ENCODE data around the gene MALT1. TPM values are rescaled to one million over a fixed set of nuclear protein-coding genes. Genes with fewer than 3 reads are reported as not detected.
"Not testable (repeated sequence)": the region's sequence is repeated elsewhere in the genome, so short reads cannot be mapped to it uniquely, and the experiment has no call there.

Gene MALT1
- total RNA-seq, 1 donor from 2014 or later: 11.8 TPM

- intact Hi-C loops (cut with DNase I): no loop called here
- DNase-seq (ENCODE audit: missing footprints) (no peak), ATAC-seq (no peak)
Measured at GRCh38 chr18:58649966-58650816, 21.1 kb upstream of the MALT1 start.

GRCh38 chr18:58650830-58651229, 20.4 kb upstream of the MALT1 start:
- intact Hi-C loops (cut with DNase I): not testable (repeated sequence)

GRCh38 chr18:58653144-58653722, 18.0 kb upstream of the MALT1 start:
- ATAC-seq; DNase-seq (ENCODE audit: missing footprints); intact Hi-C loops (cut with DNase I): not testable (repeated sequence)

More at GRCh38 chr18:58650830-58651229, 20.4 kb upstream of the MALT1 start:
- ATAC-seq; DNase-seq (ENCODE audit: missing footprints): not testable (repeated sequence)

GRCh38 chr18:58653814-58654509, 17.3 kb upstream of the MALT1 start:
- DNase-seq (ENCODE audit: missing footprints): no peak
- no peak for ATAC-seq
- intact Hi-C loops (cut with DNase I): no loop called here

- ATAC-seq (no peak), DNase-seq (ENCODE audit: missing footprints) (no peak)
- intact Hi-C loops (cut with DNase I): no loop called here
Measured at GRCh38 chr18:58654896-58655614, 16.2 kb upstream of the MALT1 start.

- DNase-seq (ENCODE audit: missing footprints): no peak
- intact Hi-C loops (cut with DNase I): no loop called here
- ATAC-seq: no peak
Measured at GRCh38 chr18:58657081-58657480, 14.2 kb upstream of the MALT1 start.

DNA sequence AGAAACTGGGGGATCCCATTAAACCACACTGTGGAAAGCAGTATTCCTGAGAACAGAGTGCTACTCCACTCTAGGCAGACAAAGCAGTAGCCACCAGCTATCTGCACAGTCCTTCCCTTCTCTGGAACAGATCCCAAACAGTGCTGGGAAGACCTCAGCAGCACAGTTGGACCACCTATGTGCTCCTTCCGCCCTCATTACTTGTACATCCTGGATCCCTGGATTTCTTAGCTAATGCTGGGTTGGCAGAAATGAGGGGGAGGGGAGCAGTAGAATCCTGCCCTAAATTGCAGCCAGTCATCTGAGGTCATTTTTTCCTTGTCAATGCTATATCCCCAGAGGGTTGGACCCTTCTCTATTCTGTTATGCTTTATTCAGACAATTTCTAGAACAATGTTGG, 13.8 kb upstream of the MALT1 start:
- DNase-seq (ENCODE audit: missing footprints) (no peak), ATAC-seq (no peak)
- intact Hi-C loops (cut with DNase I): no loop called here

DNA sequence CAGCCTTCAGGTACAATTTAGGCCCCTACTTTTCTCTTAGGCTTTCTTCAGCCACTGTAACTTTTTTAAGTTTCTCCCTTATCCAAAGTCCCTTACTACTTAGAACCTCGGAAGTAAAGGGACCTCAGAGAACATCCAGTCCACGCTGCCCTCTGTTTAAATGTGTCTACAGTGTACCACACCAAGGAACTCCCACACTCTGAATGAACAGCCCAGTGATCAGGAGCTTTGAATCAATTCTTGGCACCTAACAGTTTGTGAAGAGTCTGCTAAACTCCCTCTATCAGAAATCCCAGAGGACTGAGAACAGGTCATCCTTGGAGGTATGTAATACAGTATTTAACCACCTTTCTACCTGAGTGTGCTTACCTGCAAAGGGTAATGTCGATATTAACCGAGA, 11.6 kb upstream of the MALT1 start:
- ATAC-seq (no peak), DNase-seq (ENCODE audit: missing footprints) (no peak)
- intact Hi-C loops (cut with DNase I): loop anchor here (5.0 kb wide), 1 partner anchor 132 kb away; no protein-coding TSS in a partner anchor

GRCh38 chr18:58660915-58661314, 10.3 kb upstream of the MALT1 start:
- intact Hi-C loops (cut with DNase I): loop anchor here (5.0 kb wide), 1 partner anchor 134 kb away; no protein-coding TSS in a partner anchor
- DNase-seq (ENCODE audit: missing footprints) (no peak), ATAC-seq (peak; percentile 10)

- ATAC-seq: peak; percentile 50
- no peak for DNase-seq (ENCODE audit: missing footprints)
- intact Hi-C loops (cut with DNase I): loop anchor here (5.0 kb wide), 1 partner anchor 134 kb away; no protein-coding TSS in a partner anchor
Measured at GRCh38 chr18:58661423-58661822, 9.8 kb upstream of the MALT1 start.

- intact Hi-C loops (cut with DNase I): loop anchor here (5.0 kb wide), 1 partner anchor 135 kb away; no protein-coding TSS in a partner anchor
- DNase-seq (ENCODE audit: missing footprints) (no peak), ATAC-seq (no peak)
Measured at GRCh38 chr18:58662118-58662517, 9.1 kb upstream of the MALT1 start.

DNA sequence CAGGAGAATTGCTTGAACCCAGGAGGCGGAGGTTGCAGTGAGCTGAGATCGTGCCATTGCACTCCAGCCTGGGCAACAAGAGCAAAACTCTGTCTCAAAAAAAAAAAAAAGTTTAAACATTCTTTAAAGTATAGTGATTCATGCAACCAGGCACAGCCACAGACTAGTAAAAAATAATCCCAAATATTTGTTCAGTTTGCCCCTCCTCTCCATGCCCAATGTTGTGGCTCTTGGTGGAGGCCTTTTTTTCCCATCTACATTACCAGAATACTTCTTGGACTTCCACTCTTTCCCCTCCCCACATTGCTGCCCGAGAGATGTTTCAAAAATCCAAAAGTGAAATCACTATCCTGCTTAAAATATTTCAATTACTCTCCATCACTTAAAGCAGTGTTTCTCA, 5.1 kb upstream of the MALT1 start:
- no peak for ATAC-seq
- intact Hi-C loops (cut with DNase I): no loop called here
- no peak for DNase-seq (ENCODE audit: missing footprints)

GRCh38 chr18:58668211-58668610, 3.1 kb upstream of the MALT1 start:
- no peak for ATAC-seq

DNA sequence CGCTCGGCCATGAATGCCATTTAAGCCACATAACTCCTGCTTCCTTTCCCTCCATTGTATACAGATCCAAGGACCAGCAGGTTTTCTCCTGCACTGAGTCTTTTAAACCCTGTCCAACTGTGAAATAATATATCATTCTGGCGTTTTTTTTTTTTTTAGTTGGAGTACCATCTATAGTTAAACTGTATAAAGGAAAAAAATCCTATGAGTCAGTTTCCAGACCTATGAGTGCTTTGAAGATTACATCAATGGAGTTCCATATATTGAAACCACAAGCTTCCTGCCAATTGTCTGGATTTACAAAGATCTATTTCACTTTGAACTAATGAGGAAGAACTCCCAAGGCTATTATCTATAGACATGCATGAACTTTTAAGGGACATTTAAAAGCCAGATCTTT, 2.4 kb upstream of the MALT1 start:
- DNase-seq (ENCODE audit: missing footprints) (no peak), ATAC-seq (no peak)
- intact Hi-C loops (cut with DNase I): no loop called here

More at GRCh38 chr18:58668211-58668610, 3.1 kb upstream of the MALT1 start:
- no peak for DNase-seq (ENCODE audit: missing footprints)
- intact Hi-C loops (cut with DNase I): no loop called here

- no peak for ATAC-seq
- DNase-seq (ENCODE audit: missing footprints): no peak
- intact Hi-C loops (cut with DNase I): loop anchor here (2.0 to 5.0 kb wide), 3 partner anchors 43 to 92 kb away; partner anchors contain the start of gene ALPK2
Measured at GRCh38 chr18:58669731-58670378, 1.4 kb upstream of the MALT1 start.

DNA sequence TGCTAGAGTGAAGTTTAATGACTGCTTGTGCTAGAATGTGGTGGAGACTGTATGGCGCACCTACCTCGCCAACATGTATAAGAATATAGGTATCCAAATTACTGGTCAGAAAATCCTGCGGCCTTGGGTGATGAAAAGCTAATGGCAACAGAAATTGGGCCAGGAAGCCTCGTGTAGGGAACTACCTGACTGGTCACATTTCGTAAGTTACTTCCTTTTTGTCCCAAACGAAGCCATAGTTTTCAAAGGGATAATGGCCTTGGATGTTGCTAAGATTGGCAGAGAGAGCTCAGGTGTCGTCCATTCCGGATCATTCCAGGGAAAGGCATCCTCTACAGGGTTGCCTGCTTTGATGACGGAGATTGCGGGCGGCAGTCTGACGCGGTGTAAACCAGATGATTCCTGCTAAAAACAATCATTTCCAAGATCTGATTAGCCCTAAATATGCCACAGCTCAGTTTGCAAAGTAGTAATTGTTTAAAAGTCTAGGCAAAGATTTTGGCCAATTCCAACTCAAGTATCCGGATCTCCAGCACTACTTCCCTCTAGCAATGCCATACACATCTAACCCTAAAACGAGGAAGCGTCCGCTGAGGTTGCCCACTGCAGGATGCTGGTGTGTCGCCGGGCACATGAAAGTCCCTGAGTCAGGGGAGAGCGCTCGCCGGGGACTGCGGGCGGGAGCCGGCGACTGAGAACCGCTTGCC, 708 bp upstream of the MALT1 start:
- no peak for DNase-seq (ENCODE audit: missing footprints)
- ATAC-seq: no peak
- intact Hi-C loops (cut with DNase I): loop anchor here (2.0 to 5.0 kb wide), 3 partner anchors 43 to 92 kb away; partner anchors contain the start of gene ALPK2
